A172 (cell line): Measurements from ENCODE around the gene PDE5A. TPM values are rescaled to one million over a fixed set of nuclear protein-coding genes. Genes with fewer than 3 reads are reported as not detected.

ENCODE experiments used
- DNase-seq: peaks from one replicate; pipeline ENCODE4 v3.0.0-alpha.2; 2015; ENCODE audit warnings: low spot score
- total RNA-seq: library from RNA; depleted of rRNA; stranded (reverse); fragments of >200 nt; shearing (Covaris generic); gene quantifications from 2 replicates; pipeline ENCODE4 v1.2.3, GENCODE V29; 2014

PDE5A gene
- total RNA-seq, 1 experiment from 2014 or later: 7.0 TPM

DNA sequence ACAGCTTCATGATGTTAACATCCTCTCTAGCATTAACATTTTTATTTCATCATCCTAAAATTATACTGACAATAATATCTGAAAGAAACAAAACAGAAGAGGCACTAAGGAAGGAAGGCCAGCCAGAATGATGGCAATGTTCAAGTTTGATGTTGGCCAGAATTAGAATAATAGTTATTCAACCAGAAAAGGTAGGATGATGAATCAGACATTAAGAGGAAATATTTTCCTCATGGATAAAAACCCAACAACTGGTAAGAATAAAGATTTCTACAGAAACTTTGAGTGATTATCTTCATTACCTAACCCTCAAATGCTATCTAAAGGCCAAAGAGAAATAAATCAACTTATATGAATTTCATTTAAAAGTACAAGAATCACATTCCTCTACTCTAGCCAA is 105.2 kb downstream of the PDE5A start:
- DNase-seq: no peak

DNA sequence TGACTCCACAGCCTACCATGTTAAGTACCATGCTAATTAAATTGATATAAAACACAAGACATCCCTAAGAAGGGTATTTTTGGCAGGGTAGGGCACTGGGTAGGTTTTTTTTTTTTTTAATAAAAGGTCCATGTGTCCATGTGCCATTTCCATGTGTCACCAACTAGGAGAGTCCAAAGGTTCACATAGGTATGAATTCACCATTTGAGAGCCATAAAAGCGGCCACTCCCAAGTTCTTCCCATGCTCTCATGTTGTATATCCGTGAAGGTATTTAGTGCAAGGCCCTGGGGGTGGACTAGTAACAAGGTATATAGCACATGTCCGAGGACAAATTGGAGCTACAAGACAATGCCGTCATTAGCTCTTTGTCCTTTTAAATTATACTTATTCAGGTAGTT is 107.3 kb downstream of the PDE5A start:
- DNase-seq: no peak

DNA sequence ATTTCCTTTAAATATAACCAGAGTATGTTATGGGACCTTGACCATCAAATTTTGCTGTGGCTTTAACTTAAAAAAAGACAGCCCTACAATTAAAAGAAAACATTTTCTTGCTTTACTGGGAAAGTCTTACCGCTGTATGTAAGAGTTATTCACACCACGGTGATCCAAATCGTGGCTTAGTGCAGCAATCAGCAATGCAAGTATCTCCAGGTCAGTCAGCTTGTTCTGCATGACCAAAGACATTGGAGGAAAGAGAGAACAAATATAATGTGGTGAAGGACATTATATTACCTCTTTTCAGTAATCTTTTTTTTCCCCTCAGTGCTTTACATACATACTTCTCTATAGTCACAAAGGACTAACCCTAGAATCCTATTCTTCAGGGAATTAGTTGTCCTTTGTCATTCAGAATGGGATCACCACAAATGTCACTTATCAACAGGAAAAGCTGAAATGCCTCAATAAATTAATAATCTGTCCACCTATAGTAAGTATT is 109.6 kb downstream of the PDE5A start:
- no peak for DNase-seq

DNA sequence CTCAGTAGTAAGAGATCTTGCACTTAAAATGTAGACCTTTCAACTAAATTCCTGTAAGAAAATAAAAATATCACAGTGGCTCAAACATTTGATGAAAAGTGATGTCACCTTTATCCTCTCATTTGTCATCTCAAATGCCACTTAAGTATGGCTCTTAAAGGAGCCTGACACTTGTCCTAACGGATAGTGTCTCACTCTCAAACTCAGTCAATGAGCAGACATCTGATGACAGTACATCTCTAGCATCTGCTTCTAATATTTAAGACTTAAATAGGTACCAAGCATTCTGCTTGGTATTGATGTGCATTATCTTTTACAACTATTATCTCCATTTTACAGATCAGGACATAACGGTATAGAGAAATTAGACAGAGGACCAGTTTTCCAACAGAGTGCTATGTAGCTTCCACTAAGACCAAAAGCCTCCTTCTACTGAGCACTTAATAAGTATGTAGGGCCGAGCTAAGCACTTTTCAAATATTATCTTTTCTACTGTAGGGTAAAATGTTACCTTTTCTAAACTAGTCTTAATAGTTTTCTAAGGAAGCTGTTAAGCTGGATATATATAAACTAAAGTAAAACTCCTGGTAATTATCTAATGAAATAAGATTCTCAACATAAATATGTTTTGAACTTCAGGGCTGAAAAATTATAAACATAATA is 110.2 kb downstream of the PDE5A start:
- DNase-seq: no peak

DNA sequence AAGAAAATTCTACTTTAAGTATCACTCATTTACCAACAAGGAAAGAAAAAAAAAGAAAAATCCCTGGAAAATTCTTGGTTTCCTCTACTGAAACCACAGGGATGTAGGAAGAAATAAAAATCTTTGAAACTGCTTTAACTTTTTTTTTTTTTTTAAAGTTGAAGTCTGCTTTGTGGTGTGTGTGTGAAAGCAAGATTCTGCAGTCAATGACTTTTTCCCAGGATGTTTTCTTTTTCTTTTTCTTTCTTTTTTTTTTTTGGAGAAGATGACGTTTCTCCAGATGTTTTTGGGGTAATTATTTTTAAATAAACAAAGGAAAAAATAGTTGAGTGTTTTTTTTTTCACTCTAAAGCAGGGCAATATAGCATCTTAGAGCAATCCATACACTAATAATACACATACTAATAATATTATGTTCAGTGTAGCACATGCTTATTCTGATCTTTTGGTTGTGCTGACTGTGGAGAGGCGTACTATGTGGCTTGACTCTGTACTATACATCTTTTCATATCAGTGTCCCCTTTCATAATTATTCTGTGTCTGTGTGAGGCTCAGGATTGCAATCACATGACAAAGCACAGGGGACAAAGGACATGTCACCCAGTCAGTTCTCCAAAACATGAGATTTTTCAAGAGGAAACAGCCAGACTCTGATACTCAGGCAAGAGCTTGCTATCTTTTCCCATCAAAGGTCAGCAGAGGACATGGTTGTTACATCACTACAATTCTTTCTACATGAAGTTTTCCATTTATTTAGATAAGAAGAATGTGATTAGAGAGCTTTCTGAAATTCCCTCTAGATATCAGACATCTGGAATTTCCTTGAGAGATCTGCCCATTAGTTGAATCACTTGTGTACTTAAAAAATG is 111.0 kb downstream of the PDE5A start:
- peak; percentile 65 for DNase-seq

DNA sequence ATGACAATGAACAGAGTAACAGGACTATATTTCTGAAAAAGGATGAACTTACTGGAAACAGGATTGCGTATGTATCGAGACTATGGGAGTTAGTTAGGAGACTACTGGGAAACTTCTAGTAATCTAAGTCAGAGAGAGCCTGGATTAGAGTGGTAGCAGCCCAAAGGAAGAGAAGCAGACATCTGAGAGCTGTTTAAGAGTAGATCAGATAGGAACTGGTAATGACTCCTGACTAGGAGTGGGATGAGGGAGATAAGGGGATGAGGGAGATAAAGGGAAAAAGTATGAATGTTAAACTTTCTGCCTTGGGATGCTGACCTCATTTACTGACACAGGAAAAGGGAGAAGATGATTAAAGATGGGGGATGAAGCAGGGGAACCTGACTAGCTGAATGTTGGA is 116.2 kb downstream of the PDE5A start:
- no peak for DNase-seq

DNA sequence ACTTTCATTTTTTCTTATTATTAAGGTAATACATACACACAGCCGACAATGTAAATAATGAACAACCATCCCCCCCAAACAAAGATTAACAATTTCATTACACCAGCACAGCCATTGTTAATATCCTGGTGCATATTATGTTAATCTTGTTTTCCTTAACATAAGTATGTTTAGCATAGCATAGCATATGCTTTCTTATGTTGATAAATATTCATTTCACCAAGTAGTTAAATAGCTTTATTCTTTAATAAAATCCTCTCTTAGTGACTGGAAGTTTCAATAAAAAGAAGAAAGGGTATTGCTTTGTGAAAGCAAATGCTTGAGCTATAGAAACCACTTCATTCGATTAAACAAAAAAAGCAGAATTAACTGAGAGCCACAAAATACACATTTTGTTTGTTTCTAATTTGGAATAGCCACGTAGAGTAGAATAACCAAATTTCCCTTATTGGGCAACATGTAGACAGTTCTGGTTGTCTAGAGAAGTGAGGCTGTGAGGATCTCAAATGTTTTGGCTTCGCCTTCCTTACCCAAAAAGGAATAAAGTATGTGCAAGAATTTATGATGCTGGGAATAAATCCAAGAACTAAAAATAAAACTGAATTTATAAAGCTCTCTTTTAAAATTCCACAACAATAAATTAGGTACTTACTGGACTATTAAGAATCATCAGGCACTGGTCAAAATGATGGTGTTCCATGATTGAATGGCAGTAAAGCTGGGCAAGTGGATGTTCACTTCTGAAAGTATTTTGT is 118.0 kb downstream of the PDE5A start:
- DNase-seq: no peak

DNA sequence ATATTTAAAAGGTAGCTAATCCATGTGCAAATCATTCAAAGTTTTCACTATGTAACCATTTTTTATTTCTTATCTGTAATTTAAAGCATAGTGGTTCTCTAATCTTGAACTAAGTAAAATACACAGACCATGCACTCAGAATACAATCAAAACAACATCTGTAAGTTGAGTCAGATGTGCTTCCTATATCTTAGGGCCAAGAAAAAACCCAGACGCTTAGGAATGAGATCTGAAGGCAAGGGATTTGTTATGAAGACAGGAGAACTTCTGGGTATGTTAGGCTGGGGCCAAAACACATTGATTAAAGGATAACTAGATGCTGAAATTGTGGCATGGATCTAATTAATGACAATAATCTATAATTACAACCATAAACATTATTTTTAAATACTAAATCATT is 120.3 kb downstream of the PDE5A start:
- DNase-seq: no peak

DNA sequence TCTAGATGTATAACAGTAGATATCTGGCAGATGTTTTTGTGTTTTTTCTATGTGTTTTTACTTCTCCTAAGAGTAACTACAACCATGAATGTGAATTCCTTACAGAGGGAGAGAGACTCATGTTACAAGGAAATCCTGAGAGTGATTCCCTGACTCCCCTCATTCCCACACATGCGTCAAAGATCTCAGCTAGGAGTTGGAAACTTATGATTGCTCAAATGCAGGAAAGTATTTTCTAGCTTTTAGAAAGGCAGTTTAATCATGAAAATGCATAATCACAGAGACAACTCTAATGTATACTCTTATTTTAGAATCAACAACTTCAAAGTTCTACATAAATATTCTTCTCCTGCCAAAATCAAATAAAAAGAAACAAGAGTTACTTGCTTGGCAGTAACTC is 121.8 kb downstream of the PDE5A start:
- no peak for DNase-seq

DNA sequence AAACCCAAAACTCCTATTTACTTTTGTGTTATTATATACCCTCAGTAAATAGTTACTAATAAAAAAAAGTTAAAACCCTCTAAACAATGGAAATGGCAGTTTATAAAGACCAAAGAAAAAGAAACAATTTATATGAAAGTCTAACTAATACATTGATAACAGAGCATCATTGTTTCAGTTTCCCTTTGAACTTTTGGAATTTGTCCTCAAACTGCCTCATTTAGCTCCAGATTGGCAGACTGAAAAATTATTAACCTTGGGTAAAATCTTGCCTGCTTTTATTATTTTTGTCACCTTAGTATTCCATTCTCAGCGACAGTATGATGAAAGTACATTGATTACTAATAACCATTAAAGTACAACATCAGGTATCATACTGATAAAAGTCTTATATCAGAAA is 124.0 kb downstream of the PDE5A start:
- DNase-seq: no peak

DNA sequence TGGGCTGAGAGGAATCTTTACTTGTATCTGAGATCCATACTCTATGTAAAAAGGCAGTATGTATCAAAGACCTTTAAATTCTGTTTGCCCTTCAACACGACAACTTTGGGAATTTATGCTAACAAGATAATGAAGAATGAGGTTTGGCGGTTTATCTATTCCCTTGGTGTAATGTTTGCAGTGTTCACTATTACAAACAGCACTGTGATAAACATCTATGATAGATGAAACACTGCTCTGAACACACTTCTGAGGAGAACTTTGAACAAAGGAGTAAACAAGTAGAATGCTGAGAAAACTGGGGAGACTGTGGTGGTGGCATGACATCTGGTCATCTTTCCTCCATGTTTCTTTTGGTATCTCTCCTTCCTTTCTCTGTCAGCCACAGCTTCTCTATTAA is 126.9 kb downstream of the PDE5A start:
- no peak for DNase-seq

DNA sequence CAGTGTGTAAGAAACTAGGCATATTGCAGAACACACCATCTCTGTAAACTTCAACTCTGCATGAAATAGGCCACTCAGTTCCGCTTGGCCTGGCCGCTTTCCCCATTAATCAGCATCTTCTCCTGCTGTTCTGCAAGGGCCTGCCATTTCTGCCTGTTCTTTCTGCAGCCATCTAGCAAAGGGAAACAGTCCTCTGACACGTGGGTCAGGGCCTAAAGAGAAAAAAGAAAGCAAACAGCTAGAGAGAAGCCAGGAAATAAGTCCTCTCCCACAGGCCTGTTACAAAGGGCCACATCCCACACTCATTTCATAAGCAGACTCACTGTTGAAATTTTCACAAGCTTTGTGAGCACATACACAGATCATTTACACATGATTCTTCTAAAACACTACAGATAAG is 130.1 kb downstream of the PDE5A start:
- DNase-seq: no peak

DNA sequence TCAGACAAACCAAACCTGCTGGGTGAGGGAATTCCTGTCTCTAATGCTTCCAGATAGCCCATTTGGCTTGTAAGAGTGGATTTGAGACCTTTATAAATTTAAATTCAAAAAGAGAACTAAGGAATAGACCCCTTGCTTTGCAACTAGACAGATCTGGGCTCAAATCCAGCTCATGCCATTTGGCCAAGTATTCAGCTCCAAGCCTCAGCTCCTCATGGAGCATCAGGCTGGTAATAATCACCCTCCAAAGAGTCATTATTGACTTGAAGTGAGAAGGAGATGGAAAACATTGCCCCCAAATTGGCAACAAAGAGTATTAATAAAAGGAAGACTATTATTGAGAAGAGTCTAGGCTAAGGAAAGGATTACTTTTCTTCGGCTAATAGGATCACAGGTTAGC is 134.7 kb downstream of the PDE5A start:
- no peak for DNase-seq

DNA sequence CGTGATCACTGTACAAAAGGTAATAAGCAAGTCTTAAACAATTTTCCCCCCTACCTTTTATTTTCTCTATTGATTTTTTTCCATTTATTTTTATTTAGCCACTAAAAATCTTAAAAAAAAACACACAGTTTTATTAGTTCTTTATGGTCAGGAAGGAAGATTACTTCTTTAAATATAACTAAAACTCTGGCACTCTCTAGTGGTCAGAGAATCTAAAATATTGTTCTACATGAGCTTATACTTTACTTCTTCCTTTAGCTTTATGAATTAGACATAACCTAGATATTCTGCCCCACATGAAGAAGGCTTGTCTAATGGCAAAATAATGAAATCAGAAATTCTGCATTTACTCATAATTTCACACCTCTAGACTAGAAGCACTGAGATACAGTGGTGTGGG is 135.2 kb downstream of the PDE5A start:
- DNase-seq: peak; percentile 3

DNA sequence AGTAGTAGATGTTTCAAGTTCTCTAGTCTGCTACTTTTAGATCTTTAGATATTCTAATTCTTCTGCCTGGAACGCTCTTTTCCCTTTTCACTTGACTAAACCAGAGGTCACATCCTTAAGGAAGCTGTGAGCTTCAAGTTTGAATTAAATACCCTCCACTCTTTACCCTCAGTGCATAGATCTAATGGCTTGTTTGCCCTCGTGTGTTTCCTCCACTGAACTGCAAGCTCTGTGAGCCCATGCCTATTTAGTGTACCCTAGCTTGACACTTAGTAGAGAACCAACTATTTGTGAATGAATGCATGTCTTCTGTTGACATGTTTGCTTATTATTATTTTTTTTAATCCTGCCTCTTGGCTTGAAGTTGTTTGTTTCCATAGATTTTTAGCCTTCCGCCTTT is 138.3 kb downstream of the PDE5A start:
- peak; percentile 3 for DNase-seq

DNA sequence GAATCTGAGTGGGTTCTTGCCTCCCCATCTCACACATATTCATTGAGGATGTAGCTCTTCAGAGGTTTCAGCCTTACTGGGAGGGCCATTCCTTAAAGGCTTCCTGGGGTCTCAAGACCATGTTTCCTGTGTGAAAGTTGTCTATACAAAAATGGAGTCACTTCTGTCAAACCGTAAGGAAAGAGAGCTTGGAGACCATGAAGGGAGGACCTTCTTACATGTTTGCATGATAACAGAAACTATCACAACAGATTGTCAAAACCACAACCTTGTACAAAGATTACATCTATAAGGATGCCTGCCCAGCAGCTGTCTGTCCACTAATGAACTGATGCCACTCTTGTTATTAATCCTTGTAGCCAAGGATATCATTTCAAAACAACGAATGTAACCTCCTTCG is 139.3 kb downstream of the PDE5A start:
- no peak for DNase-seq

DNA sequence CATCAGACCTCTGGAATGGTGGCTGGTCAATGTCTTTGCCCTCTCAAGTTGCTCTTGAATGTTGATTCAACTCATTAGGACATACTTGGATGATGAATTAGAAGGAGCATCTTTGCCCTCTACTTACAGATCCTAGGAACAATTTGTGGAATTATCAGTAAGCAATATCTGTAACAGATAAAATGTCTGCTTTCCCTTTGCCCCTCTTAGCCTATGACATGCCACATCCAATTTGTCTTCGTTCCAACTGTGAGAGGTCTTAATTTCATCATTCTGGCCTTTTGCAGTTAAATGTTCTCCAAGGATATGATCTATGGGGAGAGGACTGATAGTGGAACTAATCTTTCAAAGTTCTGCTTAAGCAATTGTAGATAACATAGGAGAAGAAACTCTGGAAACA is 148.3 kb downstream of the PDE5A start:
- DNase-seq: no peak

DNA sequence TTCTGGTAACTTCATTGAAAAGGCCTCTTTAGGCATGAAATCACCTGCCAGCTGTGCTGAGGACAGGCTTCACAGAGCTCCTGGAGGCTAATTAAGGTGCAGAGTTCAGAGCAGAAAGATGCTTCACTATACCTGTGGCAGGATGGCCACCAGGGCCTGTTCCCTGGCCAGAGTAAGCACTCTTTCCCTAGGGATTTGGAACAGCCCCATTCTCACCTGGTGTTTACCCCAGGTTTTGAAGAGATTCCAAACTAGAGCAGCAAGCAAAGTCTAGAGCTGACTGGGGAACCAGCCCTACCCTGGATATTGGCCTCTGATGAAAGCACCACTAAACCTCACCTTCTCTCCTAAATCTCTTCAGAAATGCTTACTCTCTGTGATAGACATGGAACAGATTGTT is 148.8 kb downstream of the PDE5A start:
- no peak for DNase-seq

DNA sequence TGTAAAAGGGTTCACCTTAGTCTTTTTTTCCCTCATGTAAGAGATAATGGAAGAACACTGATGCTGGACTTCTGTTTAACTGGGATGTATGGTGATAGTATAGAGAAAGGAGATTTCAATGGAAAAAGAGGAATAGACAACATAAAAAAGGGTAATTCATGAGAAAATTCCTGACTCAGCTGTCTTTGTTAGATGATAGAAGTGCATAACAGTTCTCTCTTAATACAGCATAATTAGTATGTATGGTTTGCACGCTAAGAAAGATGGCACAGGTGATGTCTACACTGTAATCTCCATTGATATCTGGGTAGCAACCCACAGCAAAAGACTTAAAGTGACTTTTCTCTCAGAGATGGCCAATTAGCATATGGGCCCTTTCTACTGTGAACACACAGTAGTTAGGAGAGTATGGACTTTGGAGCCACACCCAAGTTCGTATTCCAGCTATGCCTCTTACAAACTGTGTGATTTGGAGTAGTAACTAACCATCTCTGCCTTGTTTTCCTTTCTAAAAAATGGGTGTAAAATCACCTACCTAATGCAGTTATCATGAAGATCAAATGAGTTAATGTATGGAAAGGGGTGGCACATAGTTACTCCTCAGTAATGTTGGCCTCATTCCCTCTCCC is 149.3 kb downstream of the PDE5A start:
- DNase-seq: no peak

DNA sequence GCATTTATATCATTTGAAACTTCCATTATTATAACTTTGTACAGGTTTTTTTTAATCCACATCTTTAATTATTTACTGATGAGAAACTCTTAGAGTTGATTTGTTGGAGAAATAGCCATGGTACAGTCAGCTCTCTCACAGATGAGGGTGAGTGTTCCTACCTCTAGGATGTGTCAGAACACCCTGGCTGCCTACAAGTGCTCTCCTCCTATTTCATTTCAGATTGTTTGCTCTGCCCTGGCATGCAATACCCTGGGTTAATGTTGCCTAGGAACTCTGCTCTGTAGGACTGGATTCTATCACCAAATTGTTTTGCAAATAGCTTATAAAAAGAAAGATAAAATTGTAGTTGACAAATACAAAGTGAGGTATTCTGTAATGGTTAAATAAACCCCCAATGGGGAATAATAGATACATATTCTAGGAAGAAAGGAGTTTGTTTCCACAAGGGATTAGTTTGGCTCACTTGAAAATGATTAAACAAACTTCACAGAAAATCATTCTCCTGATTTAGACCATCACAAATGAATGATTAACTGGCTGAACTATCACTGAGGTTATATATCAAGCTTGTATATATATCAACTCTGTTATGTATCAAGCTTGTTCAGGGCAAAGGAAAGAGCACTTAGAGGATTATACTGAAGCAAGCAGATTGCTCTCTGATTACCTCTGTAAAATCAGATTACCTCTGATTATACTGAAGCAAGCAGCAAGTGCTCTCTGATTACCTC is 150.0 kb downstream of the PDE5A start:
- no peak for DNase-seq

DNA sequence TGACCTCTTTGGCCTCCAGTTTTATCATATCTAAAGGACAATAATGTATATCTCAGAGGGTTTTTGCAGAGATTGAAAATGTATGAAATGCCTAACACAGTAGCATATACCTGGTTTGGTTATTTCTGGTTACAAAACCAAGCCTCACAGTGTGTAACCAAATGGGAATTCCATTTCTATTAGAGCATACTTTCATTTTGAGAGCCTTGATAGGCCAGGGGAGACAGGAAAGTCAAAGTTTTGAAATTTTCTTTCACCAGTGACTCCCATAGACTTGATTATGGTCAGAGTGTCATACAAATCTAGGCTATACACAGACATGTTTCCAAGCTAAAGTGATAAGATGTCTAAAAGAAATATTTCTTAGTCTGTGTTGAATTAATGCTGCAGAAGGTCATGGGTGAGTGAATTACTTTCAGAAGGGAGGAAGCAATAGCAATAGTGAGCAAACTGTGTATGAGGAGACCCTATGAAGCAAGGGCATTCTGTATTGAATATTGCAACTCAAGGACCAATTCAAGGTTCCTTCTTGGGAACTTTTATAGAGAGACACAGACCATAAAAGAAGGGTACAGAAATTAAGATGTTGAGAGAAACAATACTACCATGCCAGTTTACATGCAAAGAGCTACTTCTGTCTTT is 151.1 kb downstream of the PDE5A start:
- no peak for DNase-seq
